CD4-positive, alpha-beta T cell treated with Interleukin-2 at 100 ng/mL for 4 hours (primary cell): Measurements from ENCODE around the gene CHST11.
"Not testable (repeated sequence)": the region's sequence is repeated elsewhere in the genome, so short reads cannot be mapped to it uniquely, and the experiment has no call there.

Source experiments
- DNase-seq: peaks from one replicate; pipeline ENCODE4 v3.0.0-alpha.2; 2020; ENCODE audit warnings: low spot score

CHST11 gene

DNA sequence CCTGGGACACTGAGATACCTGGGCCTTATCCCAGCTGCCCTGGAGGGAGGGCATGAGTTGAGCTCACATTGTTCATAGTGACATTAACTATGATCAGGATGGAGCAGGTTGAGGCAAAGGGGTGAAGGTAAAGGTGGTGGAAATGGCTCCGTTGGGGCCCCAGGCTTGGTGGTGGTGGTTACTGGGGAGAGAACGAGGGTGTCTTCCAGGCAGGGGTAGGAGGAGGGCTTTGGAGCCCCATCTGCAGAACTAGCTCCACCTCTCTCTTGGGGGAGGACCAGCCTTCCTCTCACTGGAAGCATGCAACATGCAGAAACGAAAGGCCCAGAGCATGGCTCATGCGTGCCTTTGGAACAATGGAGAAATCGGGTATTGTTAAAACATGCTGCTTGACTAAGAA lies 284.3 kb downstream of the CHST11 start:
- no peak for DNase-seq

- DNase-seq: no peak
Observed at GRCh38 chr12:104741497-104742367, 285.0 kb downstream of the CHST11 start.

- DNase-seq: no peak
Observed at GRCh38 chr12:104742551-104743201, 285.9 kb downstream of the CHST11 start.

DNA sequence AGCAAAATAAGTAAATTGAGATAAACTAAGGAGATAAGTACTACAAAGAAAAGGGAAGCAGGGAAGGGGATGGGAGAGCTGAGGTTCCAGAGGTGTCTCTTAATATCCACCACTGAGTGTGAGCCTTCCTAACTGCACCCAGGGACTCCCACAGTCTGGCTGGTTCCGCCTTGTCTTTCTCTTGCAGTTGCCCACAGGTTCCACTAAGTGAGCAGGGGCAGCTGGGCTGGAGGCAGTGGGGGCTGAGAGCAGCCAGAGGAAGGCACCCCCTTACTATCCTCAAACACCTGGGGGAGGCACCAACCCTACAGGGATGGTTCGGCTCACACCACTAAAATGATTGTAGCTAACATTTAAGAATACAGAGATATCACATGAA lies 286.4 kb downstream of the CHST11 start:
- DNase-seq: no peak

DNA sequence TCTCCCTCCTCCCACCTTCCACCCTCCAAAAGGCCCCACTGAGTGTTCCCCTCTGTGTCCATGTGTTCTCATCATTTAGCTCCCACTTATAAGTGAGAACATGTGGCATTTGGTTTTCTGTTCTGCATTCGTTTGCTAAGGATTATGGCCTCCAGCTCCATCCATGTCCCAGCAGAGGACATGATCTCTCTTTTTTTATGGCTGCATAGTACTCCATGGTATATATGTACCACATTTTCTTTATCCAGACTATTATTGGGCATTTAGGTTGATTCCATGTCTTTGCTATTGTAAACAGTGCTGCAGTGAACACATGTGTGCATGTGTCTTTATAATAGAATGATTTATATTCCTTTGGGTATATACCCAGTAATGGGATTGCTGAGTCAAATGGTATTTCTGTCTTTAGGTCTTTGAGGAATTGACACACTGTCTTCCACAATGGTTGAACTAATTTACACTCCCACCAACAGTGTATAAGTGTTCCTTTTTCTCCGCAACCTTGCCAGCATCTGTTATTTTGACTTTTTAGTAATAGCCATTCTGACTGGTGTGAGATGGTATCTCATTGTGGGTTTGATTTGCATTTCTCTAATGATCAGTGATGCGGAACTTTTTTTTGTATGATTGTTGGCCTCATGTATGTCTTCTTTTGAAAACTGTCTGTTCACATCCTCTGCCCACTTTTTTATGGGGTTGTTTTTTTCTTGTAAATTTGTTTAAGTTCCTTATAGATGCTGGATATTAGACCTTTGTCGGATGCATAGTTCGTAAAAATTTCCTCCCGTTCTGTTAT lies 287.2 kb downstream of the CHST11 start:
- DNase-seq: not testable (repeated sequence)

- DNase-seq: no peak
Observed at GRCh38 chr12:104746467-104747088, 289.8 kb downstream of the CHST11 start.

DNA sequence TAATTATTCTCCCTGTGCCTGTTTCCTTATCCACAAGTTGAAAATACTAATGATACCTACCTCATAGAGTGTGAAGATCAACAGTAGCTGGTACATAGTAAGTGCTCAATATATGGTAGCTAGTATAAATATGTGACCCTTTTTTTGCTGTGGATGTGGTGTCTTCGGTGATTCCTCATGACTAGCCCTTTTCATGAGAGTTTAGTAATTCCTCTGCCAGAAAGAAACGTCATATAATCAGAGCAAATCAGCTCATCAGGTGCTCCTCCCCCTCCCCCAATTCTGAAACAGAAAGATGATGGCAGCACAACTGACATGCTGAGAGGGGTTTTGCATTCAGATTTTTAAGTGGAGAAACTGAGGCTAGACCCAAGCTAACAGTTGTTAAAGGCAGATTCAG lies 290.6 kb downstream of the CHST11 start:
- DNase-seq: no peak

DNA sequence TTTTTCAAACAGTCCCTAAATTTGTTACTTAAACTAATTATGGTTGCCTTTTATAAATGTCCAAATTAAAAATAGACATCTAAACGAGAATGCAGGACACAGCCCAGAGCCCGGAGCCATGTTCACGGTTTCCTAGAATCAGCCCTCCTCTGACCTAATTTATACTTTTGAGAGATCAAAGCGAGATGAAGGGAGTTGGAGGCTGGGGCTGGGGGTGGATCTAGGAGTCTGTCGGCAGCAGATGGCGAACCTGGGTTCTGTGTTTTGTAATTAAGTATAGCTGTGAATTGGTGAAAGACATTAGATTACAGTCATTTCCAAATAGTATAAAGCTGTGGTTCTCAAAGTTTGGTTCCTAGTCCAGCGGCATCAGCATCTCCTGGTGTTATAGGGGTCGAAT lies 291.2 kb downstream of the CHST11 start:
- DNase-seq: peak; percentile 25

DNA sequence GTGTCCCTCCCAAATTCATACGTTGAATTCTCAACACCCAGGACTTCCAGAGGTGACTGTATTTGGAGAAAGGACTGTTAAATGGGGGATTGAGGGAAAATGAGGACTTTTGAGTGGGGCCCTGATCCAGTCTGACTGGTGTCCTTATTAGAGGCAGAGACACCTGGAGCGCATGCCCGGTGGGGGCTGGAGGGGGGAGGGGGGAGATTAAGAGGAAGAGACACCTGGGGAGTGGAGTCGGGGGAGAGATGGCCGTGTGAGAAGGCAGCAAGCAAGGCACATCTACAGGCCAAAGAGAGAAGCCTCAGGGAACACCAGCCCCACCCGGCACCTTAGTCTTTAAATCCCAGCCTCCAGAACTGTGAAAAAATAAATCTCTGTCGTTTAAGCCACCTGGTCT lies 291.6 kb downstream of the CHST11 start:
- DNase-seq: no peak

DNA sequence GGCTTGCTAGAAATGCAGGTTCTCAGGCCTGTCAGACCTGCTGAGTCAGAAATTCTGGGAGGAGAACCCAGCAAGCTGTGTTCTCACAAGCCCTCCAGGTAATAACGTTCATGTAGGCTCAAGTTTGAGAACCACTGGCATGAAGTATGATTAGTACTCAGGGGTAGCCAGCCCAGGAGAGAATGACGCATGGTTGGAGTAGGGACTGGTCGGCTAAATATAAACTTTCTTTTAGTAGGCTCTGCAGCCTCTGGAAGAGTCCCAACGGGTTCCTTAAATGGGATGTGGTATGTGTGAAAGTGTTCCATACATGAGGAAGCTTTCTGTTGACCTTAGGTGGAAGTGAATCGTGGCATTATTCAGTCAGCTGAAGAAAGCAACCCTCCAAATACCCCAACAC lies 292.0 kb downstream of the CHST11 start:
- DNase-seq: no peak

- no peak for DNase-seq
Observed at GRCh38 chr12:104749545-104749944, 292.8 kb downstream of the CHST11 start.

DNA sequence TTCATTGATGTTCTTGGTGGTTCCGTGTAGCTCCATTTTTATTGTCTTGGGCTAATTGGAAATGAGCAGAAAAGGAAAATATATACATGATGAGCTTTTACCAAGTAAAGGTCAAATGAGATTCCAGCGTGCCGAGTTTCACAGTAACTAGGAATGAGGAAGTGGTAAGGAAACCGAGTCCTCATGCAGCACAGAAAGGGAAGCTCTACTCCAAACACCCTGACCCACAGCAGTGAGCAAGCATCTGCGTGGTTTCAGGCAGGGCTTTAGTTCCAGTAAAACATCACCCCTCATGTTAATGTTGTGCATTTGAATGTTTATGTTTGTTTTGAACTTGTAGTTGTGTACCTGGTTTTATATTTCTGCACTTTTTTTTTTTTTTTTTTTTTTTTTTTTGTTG lies 293.3 kb downstream of the CHST11 start:
- peak; percentile 9 for DNase-seq

DNA sequence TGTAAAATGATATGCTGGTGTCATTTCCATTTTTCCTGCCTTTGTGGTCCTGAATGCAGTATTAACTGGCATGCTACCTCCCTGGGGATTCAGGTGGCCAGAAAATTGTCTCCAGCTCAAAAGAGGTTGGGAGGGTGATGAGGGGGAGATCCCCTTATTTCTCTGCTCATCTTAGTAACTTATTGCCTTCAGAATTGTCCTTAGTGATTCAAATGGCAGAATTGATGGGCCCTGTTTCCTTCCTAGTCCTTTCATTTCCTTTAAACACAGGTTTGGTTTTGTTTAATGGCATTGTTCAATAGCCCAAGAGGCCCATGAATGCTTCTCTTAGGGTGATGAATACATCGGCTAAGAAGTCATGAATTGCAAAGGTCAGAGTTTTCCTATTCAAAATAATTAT lies 294.4 kb downstream of the CHST11 start:
- DNase-seq: no peak

DNA sequence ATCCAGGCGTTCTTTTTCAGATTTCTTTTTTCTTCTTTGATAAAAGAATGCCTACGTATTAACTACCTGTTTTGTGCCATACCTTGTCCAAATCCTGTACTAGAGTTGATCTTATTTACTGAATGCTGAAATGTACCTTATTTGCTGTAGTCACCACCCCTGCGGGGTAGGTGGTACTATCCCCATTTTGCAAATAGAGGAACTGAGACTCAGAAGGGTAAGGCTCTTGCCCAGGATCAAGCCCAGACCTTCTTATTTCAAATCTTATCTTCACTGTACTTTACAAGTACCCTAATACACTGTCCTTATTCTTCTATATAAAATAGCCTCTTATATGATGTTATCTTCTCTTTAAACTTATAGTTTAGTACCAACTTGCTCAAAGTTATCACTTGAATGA lies 294.8 kb downstream of the CHST11 start:
- no peak for DNase-seq

DNA sequence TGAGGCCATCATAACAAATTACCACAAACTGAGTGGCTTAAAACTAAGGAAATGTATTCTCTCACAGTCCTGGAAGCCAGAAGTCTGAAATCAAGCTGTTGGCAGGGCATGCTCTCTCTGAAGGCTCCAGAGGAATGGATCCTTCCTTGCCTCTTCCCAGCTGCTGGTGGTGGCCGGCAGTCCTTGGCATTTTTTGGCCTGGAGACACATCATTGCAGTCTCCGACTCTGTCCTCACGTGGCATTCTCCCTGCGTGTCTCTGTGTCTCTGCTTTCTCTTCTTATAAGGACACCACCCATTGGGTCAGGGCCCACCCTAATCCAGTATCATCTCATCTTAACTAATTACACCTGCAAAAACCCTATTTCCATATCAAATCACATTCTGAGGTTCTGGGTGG lies 295.3 kb downstream of the CHST11 start:
- no peak for DNase-seq

DNA sequence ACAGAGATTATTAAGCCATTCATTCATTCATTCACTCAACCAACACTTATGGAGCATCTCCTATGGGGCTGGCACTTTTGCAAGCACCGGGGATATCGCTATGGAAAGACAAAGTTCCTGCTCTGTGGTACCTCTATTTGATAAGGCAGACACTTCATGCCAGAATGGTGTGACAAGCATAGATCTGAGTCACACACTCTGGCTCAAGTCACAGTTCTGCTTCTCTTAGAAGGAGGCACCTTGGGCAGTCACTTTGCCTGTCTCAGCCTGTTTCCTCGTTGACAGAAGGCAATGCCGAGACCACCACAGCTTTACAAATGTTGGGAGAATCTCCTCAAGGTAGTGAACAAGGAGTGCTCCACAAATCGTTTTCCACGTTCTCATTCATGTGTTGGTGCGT lies 296.1 kb downstream of the CHST11 start:
- DNase-seq: no peak

GRCh38 chr12:104756901-104757300 lies 300.2 kb downstream of the CHST11 start:
- DNase-seq: no peak

GRCh38 chr12:104758771-104759170 lies 302.0 kb downstream of the CHST11 start:
- DNase-seq: no peak

GRCh38 chr12:104761091-104761490 lies 304.3 kb downstream of the CHST11 start:
- no peak for DNase-seq

- no peak for DNase-seq
Observed at GRCh38 chr12:104761611-104762010, 304.9 kb downstream of the CHST11 start.

- peak; percentile 29 for DNase-seq
Observed at GRCh38 chr12:104763168-104763805, 306.5 kb downstream of the CHST11 start.
